Activated CD4-positive, CD25-positive, alpha-beta regulatory T cell treated with anti-CD3 and anti-CD28 coated beads, Interleukin-2, amount 50 U/mL, for 24 hours (primary cell): ENCODE data around the gene GMPPB.
"Not testable (repeated sequence)": the region's sequence is repeated elsewhere in the genome, so short reads cannot be mapped to it uniquely, and the experiment has no call there.

ENCODE experiments used
- ATAC-seq, 2 donors: fragments of 150-1000 bp; cut with Tn5 transposase; one replicate each; pipeline ENCODE4 v1.10.0; 2021; ENCODE audit warnings: mild to moderate bottlenecking in 1 of 2, moderate library complexity in 1 of 2

Gene GMPPB

DNA sequence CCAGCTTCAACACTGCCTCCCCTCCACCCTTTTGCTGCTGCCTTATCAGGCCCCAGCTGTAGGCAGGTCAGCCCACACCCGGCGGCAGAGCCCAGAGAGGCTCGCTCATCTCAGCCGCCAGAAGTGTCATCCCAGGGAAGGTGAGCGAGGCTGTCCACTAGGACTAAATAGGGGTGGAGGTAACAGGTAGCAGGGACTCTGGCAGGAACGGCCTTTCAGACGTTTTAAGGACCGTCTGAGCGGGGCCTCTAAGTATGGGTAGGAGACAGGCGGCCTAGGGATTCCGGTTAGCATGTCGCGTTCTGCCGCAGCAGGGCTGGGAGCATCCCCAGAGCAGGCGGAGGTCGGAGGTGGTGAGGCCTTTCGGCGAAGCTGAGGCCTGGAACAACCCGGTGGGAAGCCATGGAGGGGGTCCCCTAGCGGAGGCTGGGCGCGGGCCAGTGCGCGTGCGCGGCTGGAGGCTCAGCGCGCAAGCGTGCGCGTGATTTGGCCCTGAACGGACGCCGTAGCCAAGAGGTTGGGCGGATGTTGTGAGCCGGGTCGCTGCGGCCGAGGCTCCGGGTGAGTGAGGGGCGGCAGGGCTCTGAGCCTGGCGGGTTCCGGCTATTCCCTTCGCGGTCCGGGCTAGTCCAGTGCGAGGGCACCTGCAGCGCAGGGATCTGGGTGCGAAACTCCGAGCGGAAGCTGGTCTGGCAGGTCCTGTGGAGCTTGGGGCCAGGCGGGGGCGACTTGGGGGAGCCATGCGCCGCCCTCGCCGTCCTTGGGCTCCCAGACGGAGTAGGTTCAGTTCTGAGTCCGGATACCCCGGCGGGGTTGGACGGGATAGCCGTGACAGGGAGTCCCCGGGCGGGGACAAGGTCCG, 34.5 kb downstream of the GMPPB start, which contains the start of the genes MST1 and RNF123:
Gene MST1, minus strand, starts transcription at position 429 of the 862 bp plus-strand sequence. CDS start 783 bp downstream, outside the sequence.
Gene RNF123, plus strand, starts transcription at position 512 of the 862 bp plus-strand sequence. CDS start 1,609 bp downstream, outside the sequence.
- peak; percentile 73 to 81 for ATAC-seq

GRCh38 chr3:49688338-49689045, 35.3 kb downstream of the GMPPB start:
- not testable (repeated sequence) for ATAC-seq

- not testable (repeated sequence) for ATAC-seq
Observed at GRCh38 chr3:49687424-49687795, 36.3 kb downstream of the GMPPB start.

DNA sequence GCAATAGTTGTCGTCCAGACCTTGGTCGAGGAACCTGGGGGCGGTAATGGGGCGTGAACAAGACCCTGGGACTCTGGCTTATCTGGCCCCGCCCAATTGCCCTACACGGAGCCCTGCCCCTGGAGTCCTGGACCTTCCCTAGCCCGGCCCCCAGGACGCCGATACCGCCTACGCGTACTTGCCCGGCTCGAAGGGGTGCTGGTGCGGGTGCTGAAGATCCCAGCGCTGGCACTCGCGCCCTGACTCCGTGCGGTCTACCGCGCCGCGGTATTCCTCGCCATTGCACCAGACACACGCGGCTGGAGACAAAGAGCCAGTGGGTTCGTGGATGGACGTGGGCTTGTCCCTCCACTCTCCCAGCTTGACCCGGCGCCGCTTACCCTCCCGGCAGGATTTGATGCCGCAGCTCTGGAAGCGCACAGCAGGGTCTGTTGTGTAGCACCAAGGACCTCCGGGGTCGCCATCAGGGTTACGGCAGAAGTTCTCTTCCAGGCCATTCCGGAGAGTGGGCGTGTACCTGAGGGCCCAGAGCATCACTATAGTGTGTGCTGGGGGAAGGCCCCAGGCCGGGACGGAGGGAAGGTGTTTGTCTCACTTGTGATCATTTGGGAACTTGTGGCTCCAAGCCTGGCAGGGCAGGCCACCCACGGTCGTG, 36.9 kb downstream of the GMPPB start:
- ATAC-seq = peak; percentile 19 to 26

GRCh38 chr3:49686346-49686745, 37.4 kb downstream of the GMPPB start:
- ATAC-seq = peak; percentile 12 to 15

GRCh38 chr3:49685846-49686245, 37.9 kb downstream of the GMPPB start:
- ATAC-seq = peak in 1 of 2 donors; percentile 2

- ATAC-seq = not testable (repeated sequence)
Observed at GRCh38 chr3:49685103-49685502, 38.6 kb downstream of the GMPPB start.

DNA sequence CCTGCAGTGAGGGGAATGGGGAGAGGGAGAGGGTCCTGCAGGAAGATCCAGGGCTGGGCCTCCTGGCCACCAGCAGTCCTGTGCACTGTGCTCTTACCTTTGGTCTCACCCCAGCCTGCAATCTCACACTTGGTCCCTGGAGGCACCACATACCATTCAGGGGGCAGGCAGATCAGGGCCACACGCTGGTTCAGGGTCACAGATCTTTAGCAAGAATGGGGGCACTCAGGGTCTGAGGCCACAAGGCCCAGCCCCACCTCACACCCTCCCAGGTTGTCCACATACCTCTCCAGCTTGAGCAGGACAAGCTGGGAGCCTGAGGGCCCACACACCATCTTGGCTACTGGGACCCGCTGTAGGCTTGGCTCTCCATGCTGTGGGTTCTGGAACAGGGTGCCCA, 39.3 kb downstream of the GMPPB start:
- ATAC-seq = not testable (repeated sequence)

DNA sequence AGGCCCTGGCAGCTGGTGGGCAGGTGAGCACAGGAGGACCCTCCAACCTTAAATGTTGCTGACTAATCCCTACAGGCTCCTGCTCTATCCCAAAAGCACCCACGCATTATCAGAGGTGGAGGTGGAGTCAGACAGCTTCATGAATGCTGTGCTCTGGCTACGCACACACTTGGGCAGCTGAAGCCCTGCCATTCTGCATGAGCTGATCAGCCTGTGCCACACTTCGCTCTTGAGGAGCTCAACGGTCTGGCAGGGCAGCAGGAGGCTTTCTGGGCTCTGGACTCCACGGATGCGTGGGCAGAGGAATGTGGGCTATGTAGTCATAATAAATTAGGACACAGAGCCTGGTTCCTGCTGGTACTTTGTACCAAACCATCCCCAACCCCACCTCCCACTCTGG, 40.6 kb downstream of the GMPPB start:
- no peak for ATAC-seq

- ATAC-seq = no peak
Observed at GRCh38 chr3:49681543-49681942, 42.2 kb downstream of the GMPPB start.

DNA sequence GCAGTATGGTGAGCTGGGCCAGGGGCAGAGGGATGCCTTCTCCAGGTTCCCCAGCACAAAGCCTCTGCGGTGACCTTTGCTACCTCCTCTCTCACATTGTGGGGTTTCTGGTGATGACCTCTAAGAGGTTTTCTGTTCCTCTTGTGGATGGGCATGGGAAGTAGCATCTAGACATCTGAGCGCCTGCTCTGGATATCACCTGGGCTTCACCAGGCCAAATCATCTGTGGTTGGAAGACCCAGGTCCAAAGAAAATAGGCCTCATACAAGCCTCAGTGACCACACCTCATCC, 42.6 kb downstream of the GMPPB start:
- ATAC-seq = no peak

GRCh38 chr3:49680493-49681231, 43.1 kb downstream of the GMPPB start:
- no peak for ATAC-seq

- ATAC-seq = no peak
Observed at GRCh38 chr3:49675912-49676311, 47.8 kb downstream of the GMPPB start.

- ATAC-seq = peak; percentile 1 to 2
Observed at GRCh38 chr3:49674497-49674983, 49.2 kb downstream of the GMPPB start.

DNA sequence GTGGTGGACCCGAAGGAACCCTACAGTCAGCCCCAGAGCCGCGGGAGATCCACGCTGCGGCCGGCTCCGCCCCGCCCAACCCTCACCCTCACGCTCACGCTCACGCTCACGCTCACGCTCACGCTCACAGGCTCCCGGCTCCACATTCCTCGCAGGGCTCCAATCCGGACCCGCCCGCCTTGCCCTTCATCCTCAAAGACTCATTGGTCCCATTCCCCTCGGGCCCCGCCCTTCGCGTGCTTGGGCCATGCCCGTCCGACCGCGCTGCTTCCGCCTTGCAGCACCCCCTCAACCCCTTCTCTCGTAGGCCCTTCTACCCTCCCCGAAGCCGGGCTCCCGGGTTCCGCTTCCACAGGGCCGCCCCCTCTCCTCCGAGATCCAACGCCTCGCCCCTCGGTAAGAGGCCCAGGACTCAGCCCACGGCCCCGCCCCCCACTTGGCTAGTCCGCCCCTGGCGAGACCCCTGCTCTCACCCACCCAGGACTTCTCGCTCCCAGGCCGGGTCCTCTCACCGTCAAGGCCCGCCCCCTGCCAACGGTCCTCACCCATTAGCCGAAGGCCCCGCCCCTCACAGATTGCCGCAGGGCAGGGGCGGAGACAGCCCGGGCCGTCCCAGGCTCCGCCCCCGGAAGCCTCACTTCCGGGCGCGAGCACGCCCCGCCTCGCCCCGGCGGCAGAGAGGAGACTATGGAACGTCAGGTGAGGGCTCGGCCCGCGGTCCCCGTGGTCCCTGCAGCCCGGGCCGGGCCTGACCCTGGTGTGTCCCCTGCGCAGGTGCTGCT, 49.8 kb downstream of the GMPPB start, which contains the start of gene APEH:
Gene APEH, plus strand, starts transcription at position 637 of the 782 bp plus-strand sequence. Its CDS starts 51 bp downstream, at position 688.
- ATAC-seq = peak; percentile 90 to 92

DNA sequence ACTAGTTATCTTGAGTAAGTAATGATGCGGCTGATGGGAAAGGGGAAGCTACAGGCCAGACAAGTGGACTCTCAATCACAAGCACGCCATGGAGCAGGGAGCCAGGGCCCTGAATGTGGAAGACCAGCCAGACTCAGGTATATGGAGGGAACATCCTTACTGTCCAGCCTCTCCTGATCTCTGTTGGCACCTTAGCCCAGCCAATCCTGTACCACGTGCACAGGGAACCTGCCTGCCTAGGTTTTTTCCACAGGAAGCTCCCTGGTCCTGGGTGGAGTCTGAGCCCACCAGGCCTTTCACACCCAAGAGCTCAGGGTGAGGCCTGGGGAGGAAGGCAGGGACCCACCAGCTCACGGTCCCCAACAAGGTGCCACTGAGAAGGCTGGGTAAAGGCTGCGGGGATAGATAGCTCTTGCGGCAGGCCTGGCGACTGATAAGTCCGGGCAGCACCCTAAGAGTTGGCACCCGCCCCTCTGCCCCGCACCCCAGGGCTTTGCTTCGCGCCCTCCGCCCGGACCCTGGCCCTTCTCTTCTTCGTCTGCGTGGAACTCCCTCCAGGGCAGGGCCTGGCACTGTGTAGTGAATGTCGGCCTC, 50.5 kb downstream of the GMPPB start:
- ATAC-seq = no peak

DNA sequence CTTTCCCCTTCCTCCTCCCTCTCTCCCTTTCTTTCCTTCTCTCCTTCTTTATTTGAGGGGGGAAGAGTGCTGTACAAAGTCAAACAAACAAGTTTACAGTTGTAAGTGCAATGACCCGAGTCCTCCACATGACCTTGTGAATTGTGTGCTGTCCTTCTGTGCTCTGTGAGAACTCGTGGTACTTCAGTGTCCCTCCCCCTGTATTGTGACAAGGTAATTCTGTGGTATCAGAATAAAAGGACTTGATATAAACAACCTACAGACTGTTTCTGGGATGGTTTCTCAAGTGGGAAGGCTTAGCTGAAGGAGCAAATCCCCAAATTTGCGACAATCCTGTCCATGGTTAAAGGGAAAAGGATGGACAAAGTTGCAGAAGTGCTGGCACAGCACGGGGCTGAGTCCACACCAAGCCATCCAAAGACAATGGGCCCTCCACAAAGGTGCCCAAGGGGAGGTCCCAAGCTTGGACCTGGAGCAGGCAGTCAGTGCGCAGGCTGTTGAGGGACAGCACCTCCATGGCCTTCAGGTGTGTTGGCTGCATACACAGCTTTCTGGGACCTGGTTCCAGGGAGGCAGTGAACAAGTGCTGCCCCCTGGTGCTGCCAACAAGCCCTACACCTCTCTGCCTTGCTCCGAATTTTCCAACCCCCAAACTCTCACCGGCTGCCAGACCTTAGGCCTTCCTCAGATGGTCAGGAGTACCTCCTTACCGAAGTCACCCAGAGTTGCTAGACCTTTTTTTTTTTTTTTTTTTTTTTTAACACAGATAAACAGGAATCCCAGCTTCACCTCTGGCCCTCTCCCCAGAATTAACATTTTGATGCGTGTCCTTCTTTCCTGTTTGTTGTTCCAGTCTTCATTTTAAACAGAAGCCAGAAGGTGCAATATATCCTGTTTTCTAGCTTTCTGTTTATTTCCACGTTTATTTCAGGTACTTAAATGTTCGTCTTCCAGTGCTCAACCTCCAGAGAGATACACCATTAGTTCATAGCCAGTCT, 52.2 kb downstream of the GMPPB start:
- no peak for ATAC-seq

DNA sequence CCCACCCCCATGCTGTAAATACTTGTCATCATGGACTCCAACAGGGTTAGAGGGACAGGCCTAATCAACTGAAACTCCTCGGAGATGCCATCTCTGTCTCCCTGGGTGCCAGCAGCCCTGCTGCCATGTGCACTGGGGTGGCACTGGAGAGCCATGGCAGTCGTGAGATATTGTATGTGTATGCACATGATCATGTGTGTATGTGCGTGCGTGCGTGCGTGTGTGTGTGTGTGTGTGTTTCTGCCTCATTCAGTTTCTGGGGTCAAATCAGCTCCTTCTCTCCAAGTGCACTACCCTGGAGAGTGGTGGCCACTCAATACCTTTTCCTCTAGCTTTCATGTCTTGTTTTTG, 52.8 kb downstream of the GMPPB start:
- no peak for ATAC-seq
